DND-41 (cell line): Measurements from ENCODE around the gene ALKBH5.

ENCODE experiments used
- ATAC-seq: fragments of 200-7000 bp; cut with Tn5 transposase; 3 replicates; pipeline ENCODE4 v1.9.1; 2021; ENCODE audit warnings: low read depth; ENCODE audit not compliant: insufficient read depth
- DNase-seq: peaks from one replicate; pipeline ENCODE4 v3.0.0-alpha.2; 2020
- H2AFZ ChIP-seq: 2 replicates; pipeline ENCODE4 v1.6.0; 2012; ENCODE audit warnings: low read depth, low read length
- H3K27ac ChIP-seq: 2 replicates; pipeline ENCODE4 v1.5.1; 2012; ENCODE audit warnings: low read length, inconsistent platforms
- H3K27me3 ChIP-seq: fragments of 200-600 bp; sonication (generic); 2 replicates; pipeline ENCODE4 v1.6.0; 2012; ENCODE audit warnings: low read length, mild to moderate bottlenecking, inconsistent platforms; ENCODE audit not compliant: insufficient read depth, poor library complexity
- H3K36me3 ChIP-seq: 2 replicates; pipeline ENCODE4 v1.5.1; 2012; ENCODE audit warnings: low read length, inconsistent platforms; ENCODE audit not compliant: insufficient read depth
- H3K4me1 ChIP-seq: 2 replicates; pipeline ENCODE4 v1.5.1; 2012; ENCODE audit warnings: mild to moderate bottlenecking, low read length; ENCODE audit not compliant: insufficient read depth
- H3K4me2 ChIP-seq: 2 replicates; pipeline ENCODE4 v1.6.0; 2012; ENCODE audit warnings: mild to moderate bottlenecking, moderate library complexity, low read length, inconsistent platforms; ENCODE audit not compliant: insufficient read depth
- H3K4me3 ChIP-seq, 2 experiments: fragments of 200-600 bp in 1 of 2; shearing (Covaris generic) in 1 of 2; 2 replicates each; pipeline ENCODE4 v1.5.1; 2012 to 2016; ENCODE audit warnings: inconsistent platforms in 2 of 2, low read length in 2 of 2, mild to moderate bottlenecking in 2 of 2, low read depth in 1 of 2, moderate library complexity in 1 of 2
- H3K79me2 ChIP-seq: 2 replicates; pipeline ENCODE4 v1.6.0; 2012; ENCODE audit warnings: low read length, inconsistent platforms; ENCODE audit not compliant: insufficient read depth
- H3K9ac ChIP-seq: 2 replicates; pipeline ENCODE4 v1.6.0; 2012; ENCODE audit warnings: low read depth, mild to moderate bottlenecking, inconsistent platforms, low read length, moderate library complexity
- H3K9me3 ChIP-seq: 2 replicates; pipeline ENCODE4 v1.5.1; 2012; ENCODE audit warnings: low read length, moderate library complexity, mild to moderate bottlenecking, inconsistent platforms; ENCODE audit not compliant: insufficient read depth, severe bottlenecking
- H4K20me1 ChIP-seq: 2 replicates; pipeline ENCODE4 v1.6.0; 2012; ENCODE audit warnings: low read length; ENCODE audit not compliant: insufficient read depth
- EZH2 ChIP-seq: IDR thresholded peaks from 3 replicates; pipeline ENCODE4 v1.6.1; 2012; ENCODE audit warnings: borderline replicate concordance, low read depth, mild to moderate bottlenecking, moderate library complexity, low read length, inconsistent platforms; ENCODE audit not compliant: severe bottlenecking
- TF ChIP-seq, protein P1 (sequence below): IDR thresholded peaks from 2 replicates; pipeline ENCODE4 v1.5.1; 2012; ENCODE audit warnings: borderline replicate concordance, low read length, moderate library complexity, mild to moderate bottlenecking; ENCODE audit not compliant: poor library complexity, severe bottlenecking; ENCODE audit errors: extremely low read depth

ALKBH5 gene

DNA sequence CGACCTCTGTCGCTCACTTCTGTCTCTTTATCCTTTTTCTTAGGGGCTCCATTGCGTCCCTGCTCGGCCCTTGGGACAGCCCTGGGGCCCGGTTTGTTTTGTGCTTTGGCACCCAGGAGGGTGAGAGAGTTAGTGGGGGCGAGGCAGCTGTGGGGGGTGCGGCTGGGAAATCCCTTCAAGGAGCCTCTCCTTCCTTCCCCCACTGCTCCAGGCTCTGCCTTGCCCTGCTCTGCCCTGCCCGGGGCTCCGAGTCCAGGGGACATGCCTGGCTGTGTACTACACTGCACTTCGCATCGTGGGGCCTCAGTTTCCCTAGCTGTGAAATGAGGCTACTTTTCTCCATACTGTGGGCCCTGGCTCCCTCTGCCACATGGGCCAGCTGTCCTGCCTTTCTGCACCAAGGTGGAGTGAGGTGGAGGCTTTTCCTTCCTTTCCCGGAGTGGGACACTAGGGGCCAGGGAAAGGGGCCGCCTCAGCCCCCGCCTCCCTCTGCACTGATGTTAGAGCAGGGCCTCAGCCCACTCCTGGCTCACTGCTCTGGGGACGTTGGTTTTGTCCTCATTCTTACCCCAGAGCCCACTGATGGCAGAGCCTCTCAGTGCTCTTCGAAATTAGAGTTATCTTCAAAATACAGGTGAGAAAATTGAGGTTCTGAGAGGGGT is 42.8 kb downstream of the ALKBH5 start:
- H2AFZ ChIP-seq, result peak overlapping the region; percentile 92
- H3K4me1 ChIP-seq, result peaks cover 34% of the 10 kb centered on the region
- ATAC-seq (peak; percentile 4; the same call in 2 of the 3 replicates), DNase-seq (peak; percentile 16)
- peak overlapping the region; percentile 55 for H3K27ac ChIP-seq
- H3K4me2 ChIP-seq, result peak overlapping the region; percentile 90
- peaks cover 46% of the 10 kb centered on the region for H3K79me2 ChIP-seq
- peak overlapping the region; percentile 61 for H3K9ac ChIP-seq
- H3K4me3 ChIP-seq, result peak overlapping the region; percentile 48 to 83
- no peaks in the 10 kb centered on the region for H3K9me3 ChIP-seq
- H3K27me3 ChIP-seq, result no peaks in the 10 kb centered on the region
- peaks cover 37% of the 10 kb centered on the region for H4K20me1 ChIP-seq
- no peaks in the 10 kb centered on the region for H3K36me3 ChIP-seq
- TF ChIP-seq, protein P1, sequence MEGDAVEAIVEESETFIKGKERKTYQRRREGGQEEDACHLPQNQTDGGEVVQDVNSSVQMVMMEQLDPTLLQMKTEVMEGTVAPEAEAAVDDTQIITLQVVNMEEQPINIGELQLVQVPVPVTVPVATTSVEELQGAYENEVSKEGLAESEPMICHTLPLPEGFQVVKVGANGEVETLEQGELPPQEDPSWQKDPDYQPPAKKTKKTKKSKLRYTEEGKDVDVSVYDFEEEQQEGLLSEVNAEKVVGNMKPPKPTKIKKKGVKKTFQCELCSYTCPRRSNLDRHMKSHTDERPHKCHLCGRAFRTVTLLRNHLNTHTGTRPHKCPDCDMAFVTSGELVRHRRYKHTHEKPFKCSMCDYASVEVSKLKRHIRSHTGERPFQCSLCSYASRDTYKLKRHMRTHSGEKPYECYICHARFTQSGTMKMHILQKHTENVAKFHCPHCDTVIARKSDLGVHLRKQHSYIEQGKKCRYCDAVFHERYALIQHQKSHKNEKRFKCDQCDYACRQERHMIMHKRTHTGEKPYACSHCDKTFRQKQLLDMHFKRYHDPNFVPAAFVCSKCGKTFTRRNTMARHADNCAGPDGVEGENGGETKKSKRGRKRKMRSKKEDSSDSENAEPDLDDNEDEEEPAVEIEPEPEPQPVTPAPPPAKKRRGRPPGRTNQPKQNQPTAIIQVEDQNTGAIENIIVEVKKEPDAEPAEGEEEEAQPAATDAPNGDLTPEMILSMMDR, result no peak
- TF ChIP-seq EZH2, result no peak

DNA sequence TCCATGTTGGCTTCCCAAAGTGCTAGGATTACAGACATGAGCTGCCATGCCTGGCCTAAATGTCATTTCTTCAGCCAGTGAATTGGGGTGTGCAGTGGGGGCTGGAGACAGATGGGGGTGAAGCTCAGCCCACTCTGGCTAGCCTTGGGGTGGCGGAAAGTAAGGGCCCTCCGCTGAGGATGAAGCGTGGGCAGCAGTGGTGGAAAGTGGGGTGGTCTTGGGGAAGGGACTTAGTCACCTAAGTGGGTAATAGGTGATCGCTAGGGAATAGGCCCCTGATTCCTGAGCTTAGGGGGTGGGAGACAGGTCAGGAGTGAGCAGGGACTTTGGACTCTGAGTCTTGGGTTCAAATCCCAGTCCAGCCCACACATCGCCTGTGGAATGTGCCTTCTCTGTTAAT is 44.0 kb downstream of the ALKBH5 start:
- TF ChIP-seq, protein P1, result no peak
- no peak for TF ChIP-seq EZH2
- H3K79me2 ChIP-seq, result peaks cover 49% of the 10 kb centered on the region
- ATAC-seq, result no peak
- H3K9ac ChIP-seq, result 0 out of 2 replicates have a peak overlapping the region, but pooled peaks have one; percentile 15
- no peaks in the 10 kb centered on the region for H3K9me3 ChIP-seq
- peaks cover 41% of the 10 kb centered on the region for H4K20me1 ChIP-seq
- DNase-seq, result no peak
- no peak overlapping the region for H3K4me3 ChIP-seq
- H3K4me1 ChIP-seq, result peaks cover 34% of the 10 kb centered on the region
- H3K36me3 ChIP-seq, result peaks cover 8% of the 10 kb centered on the region
- peak overlapping the region; percentile 90; the same call in 1 of the 2 replicates for H3K4me2 ChIP-seq
- no peak overlapping the region for H3K27ac ChIP-seq
- no peak overlapping the region for H2AFZ ChIP-seq
- no peaks in the 10 kb centered on the region for H3K27me3 ChIP-seq

DNA sequence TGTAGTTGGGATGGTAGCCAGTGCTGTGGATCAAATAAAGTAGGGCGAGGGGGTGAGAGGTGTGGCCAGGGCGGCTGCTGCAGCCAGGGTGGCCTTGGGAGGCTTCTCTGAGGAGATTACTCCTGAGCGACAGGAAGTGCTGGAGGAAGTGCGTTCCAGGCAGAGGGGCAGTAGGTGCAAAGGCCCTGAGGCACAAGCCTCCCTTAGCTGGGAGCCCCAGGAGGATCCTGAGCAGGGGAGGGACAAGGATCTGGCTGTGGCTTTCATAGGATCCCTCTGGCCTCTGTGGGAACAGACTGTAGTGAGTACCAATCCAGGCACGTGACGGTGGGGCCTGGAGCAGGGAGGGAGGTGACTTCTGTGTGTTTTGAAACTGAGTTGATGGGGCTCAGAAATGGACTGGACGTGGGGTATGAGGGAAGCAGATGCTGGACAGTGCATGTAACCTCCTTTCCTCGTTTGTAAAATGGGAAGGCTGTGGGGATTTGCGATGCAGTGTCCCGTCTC is 44.6 kb downstream of the ALKBH5 start:
- no peak overlapping the region for H2AFZ ChIP-seq
- peaks cover 34% of the 10 kb centered on the region for H3K4me1 ChIP-seq
- H3K9ac ChIP-seq, result 0 out of 2 replicates have a peak overlapping the region, but pooled peaks have one; percentile 20
- peak overlapping the region; percentile 28; the same call in 1 of the 2 replicates for H3K4me2 ChIP-seq
- H3K4me3 ChIP-seq, result no peak overlapping the region
- H3K79me2 ChIP-seq, result peaks cover 49% of the 10 kb centered on the region
- DNase-seq (no peak), ATAC-seq (no peak)
- H3K27ac ChIP-seq, result no peak overlapping the region
- TF ChIP-seq EZH2, result no peak
- TF ChIP-seq, protein P1, result no peak
- H3K36me3 ChIP-seq, result peaks cover 12% of the 10 kb centered on the region
- H3K27me3 ChIP-seq, result no peaks in the 10 kb centered on the region
- peaks cover 42% of the 10 kb centered on the region for H4K20me1 ChIP-seq
- no peaks in the 10 kb centered on the region for H3K9me3 ChIP-seq
